GM13977 (cell line): ENCODE data around the gene GUCY1A1.

Experiments
- DNase-seq: peaks from one replicate; pipeline ENCODE4 v3.0.0; 2012; ENCODE audit warnings: low spot score
- CTCF ChIP-seq: IDR thresholded peaks from 2 replicates; pipeline ENCODE4 v1.5.1; 2012; ENCODE audit warnings: mild to moderate bottlenecking, control low read depth; ENCODE audit not compliant: insufficient read depth; ENCODE audit errors: extremely low read depth, missing control alignments
- in situ Hi-C: fragments of 300-500 bp; cut with MboI; formaldehyde crosslinking; loops from one replicate; pipeline ENCODE4 v1.12.0; 2022; ENCODE audit warnings: low sequenced_read_pairs, low pct_unique_long_range_greater_than_20kb, mixed read lengths, inconsistent platforms; ENCODE audit not compliant: unreplicated experiment

GUCY1A1 gene

GRCh38 chr4:155658681-155659064 lies 8.0 kb upstream of the GUCY1A1 start:
- DNase-seq = no peak
- in situ Hi-C loops = no loop called here
- TF ChIP-seq CTCF = no peak

DNA sequence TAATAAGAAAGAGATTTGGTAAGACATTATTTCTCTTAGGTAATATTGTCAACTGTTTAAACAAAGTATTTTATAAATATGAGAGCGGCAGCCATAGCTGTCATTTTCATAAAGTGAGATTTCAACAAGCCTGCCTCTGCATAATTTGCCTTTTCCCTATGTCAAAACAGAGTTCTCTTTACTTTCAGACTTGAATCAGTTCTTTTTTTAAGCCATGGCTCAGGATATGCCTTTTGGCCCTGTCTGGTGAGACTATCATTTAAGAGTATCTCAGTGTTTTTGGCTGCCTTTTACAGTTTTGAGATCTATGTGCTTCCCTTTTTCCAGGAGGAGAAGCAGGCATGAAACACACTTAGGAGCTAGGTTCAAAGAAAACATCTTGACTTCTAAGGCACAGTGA lies 7.5 kb upstream of the GUCY1A1 start:
- no peak for TF ChIP-seq CTCF
- in situ Hi-C loops = no loop called here
- no peak for DNase-seq

DNA sequence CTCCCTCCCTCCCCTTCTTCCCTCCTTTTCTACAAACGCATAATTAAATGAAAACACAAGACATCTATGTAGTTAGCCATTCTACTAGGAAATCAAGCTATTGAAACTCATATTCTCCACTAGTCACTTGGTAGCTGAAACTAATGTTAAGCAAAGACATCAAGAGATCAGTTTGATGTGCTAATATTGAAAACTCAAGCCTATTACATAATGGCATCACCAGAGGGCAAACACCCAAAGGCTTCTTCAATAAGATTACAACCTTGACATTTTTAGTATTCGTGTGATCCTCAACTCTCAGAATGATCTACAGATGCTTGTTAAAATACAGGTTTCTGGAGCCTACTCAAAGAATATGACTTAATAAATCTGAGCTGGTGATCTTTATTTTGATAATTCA lies 6.2 kb upstream of the GUCY1A1 start:
- TF ChIP-seq CTCF = no peak
- in situ Hi-C loops = no loop called here
- DNase-seq = no peak

- in situ Hi-C loops = no loop called here
- TF ChIP-seq CTCF = no peak
- DNase-seq = no peak
These were observed 1.6 kb upstream of the GUCY1A1 start for GRCh38 chr4:155665054-155665453.

DNA sequence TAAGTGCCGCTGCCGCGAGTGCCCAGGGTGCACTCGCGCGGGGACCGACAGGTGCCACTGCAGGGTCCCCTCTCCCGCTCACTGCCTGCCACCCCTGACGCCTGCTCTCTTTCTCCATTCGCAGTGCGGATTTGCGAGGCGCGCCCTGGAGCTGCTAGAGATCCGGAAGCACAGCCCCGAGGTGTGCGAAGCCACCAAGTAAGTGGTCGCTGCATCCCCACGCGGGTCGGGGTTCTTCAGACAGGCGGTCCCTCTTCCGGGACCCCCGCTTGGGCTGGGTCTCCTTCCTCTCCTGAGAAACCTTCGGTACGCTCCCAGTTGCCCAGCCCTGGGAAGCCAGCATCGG lies 547 bp downstream of the GUCY1A1 start:
- no peak for TF ChIP-seq CTCF
- in situ Hi-C loops = no loop called here
- DNase-seq = no peak

GRCh38 chr4:155667568-155668511 lies 1.2 kb downstream of the GUCY1A1 start:
- TF ChIP-seq CTCF = no peak
- peak; percentile 54 for DNase-seq
- in situ Hi-C loops = no loop called here
